GM12878 (cell line): ENCODE data around the gene CCDC197. TPM values are rescaled to one million over a fixed set of nuclear protein-coding genes. Genes with fewer than 3 reads are reported as not detected.
A peak's percentile ranks its signal among the peaks of the same experiment; 100 is the strongest.

ENCODE experiments used
- ASH2L ChIP-seq: fragments of 300-600, 200-600 bp; sonication (generic); IDR thresholded peaks from 2 replicates; pipeline ENCODE4 v1.6.1; 2017; ENCODE audit warnings: low read depth, mild to moderate bottlenecking, borderline replicate concordance
- BACH1 ChIP-seq: fragments of 450-650 bp; IDR thresholded peaks from 2 replicates; pipeline ENCODE4 v1.6.1; 2017; ENCODE audit warnings: mild to moderate bottlenecking, borderline replicate concordance
- BRCA1 ChIP-seq: IDR thresholded peaks from 2 replicates; pipeline ENCODE4 v1.6.1; 2011; ENCODE audit warnings: low read depth, low read length, improper control_type of control experiment
- CHD2 ChIP-seq: IDR thresholded peaks from 2 replicates; pipeline ENCODE4 v1.6.1; 2011; ENCODE audit warnings: low read depth, low read length, improper control_type of control experiment, borderline replicate concordance
- HDGF ChIP-seq: fragments of 450-650 bp; IDR thresholded peaks from 2 replicates; pipeline ENCODE4 v1.6.1; 2016; ENCODE audit warnings: antibody characterized with exemption
- IKZF2 ChIP-seq, 2 experiments: fragments of 450-650 bp; IDR thresholded peaks; 2 replicates each; pipeline ENCODE4 v1.6.1; 2017; ENCODE audit warnings: mild to moderate bottlenecking in 2 of 2, moderate library complexity in 2 of 2
- KLF5 ChIP-seq: fragments of 450-650 bp; IDR thresholded peaks from 2 replicates; pipeline ENCODE4 v1.6.1; 2014; ENCODE audit warnings: mild to moderate bottlenecking; ENCODE audit not compliant: partially characterized antibody
- LARP7 ChIP-seq: fragments of 450-650 bp; IDR thresholded peaks from 2 replicates; pipeline ENCODE4 v1.6.1; 2017; ENCODE audit warnings: mild to moderate bottlenecking
- NFIC ChIP-seq: IDR thresholded peaks from 2 replicates; pipeline ENCODE4 v1.6.1; 2012; ENCODE audit warnings: low read depth, mild to moderate bottlenecking, inconsistent platforms, low read length, moderate library complexity
- NFYB ChIP-seq: IDR thresholded peaks from 2 replicates; pipeline ENCODE4 v1.6.1; 2011; ENCODE audit warnings: low read depth, mild to moderate bottlenecking, low read length, improper control_type of control experiment, moderate library complexity; ENCODE audit not compliant: insufficient read depth
- NR2C1 ChIP-seq: fragments of 450-650 bp; IDR thresholded peaks from 2 replicates; pipeline ENCODE4 v1.6.1; 2017; ENCODE audit warnings: antibody characterized with exemption, mild to moderate bottlenecking, moderate library complexity
- PBX3 ChIP-seq: IDR thresholded peaks from 2 replicates; pipeline ENCODE4 v1.6.1; 2011; ENCODE audit warnings: mild to moderate bottlenecking, low read depth, low read length, moderate library complexity; ENCODE audit not compliant: insufficient replicate concordance
- PML ChIP-seq: IDR thresholded peaks from 2 replicates; pipeline ENCODE4 v1.6.1; 2012; ENCODE audit warnings: low read length, inconsistent platforms
- POLR2AphosphoS2 ChIP-seq: IDR thresholded peaks from 2 replicates; pipeline ENCODE4 v1.6.1; 2011; ENCODE audit warnings: low read depth, mild to moderate bottlenecking, low read length, improper control_type of control experiment, moderate library complexity
- SMAD1 ChIP-seq: fragments of 450-650 bp; IDR thresholded peaks from 2 replicates; pipeline ENCODE4 v1.6.1; 2018; ENCODE audit warnings: mild to moderate bottlenecking, low read depth; ENCODE audit not compliant: partially characterized antibody
- SPI1 ChIP-seq: IDR thresholded peaks from 2 replicates; pipeline ENCODE4 v1.6.1; 2011; ENCODE audit warnings: low read depth, mild to moderate bottlenecking, low read length, moderate library complexity, borderline replicate concordance; ENCODE audit not compliant: insufficient read depth
- SRF ChIP-seq, 2 experiments: IDR thresholded peaks; 2 replicates each; pipeline ENCODE4 v1.6.1; 2011; ENCODE audit warnings: low read depth in 2 of 2, low read length in 2 of 2, mild to moderate bottlenecking in 1 of 2, moderate library complexity in 1 of 2
- TAF1 ChIP-seq: IDR thresholded peaks from 2 replicates; pipeline ENCODE4 v1.6.1; 2011; ENCODE audit warnings: mild to moderate bottlenecking, low read depth, low read length, borderline replicate concordance
- ZBTB33 ChIP-seq: fragments of 450-650 bp; IDR thresholded peaks from 2 replicates; pipeline ENCODE4 v1.6.1; 2017; ENCODE audit warnings: mild to moderate bottlenecking
- ZNF384 ChIP-seq: IDR thresholded peaks from 2 replicates; pipeline ENCODE4 v1.6.1; 2012; ENCODE audit warnings: low read depth, mild to moderate bottlenecking, low read length, improper control_type of control experiment, borderline replicate concordance
- polyA plus RNA-seq, 11 experiments: library from polyadenylated mRNA; depleted of rRNA in 4 of 11; unstranded in 6 of 11; stranded (reverse) in 5 of 11; fragments of >200 nt; fragmentation: Nextera tagmentation in 4 of 11; fragmentation: Illumina TruSeq in 1 of 11; extraction: Ambion mirVana in 4 of 11; extraction: Trizol in 1 of 11; gene quantifications; 1 replicate in 1 of 11; 2 replicates in 10 of 11; pipeline versions ENCODE4 v1.2.1 to v1.2.3, GENCODE V29; 2011 to 2016; ENCODE audit warnings: inconsistent platforms in 2 of 11, missing spikeins in 2 of 11, low read depth in 1 of 11
- total RNA-seq, 4 experiments: library from RNA; depleted of rRNA in 3 of 4; stranded (reverse); fragments of >200 nt in 3 of 4; fragmentation: Illumina TruSeq in 1 of 4; extraction: Trizol in 1 of 4; gene quantifications; 2 replicates each; pipeline versions ENCODE4 v1.2.1 to v1.2.3, GENCODE V29; 2013 to 2021

Gene CCDC197
- total and polyA plus RNA-seq, 10 of the 15 experiments (the other 5 are each of a cell fraction or from before 2014, with no cell fraction given): 0.12 TPM; not detected in 9

GRCh38 chr14:93967637-93968250 is 29.4 kb upstream of the CCDC197 start (continued):
- TF ChIP-seq ASH2L (no peak), KLF5 (peak; percentile 64), BRCA1 (no peak), LARP7 (peak; percentile 32; the same call in 1 of the 2 replicates), PML (no peak), SPI1 (peak; percentile 100), CHD2 (peak; percentile 62; the same call in 1 of the 2 replicates), POLR2AphosphoS2 (no peak), IKZF2 (IDR thresholded peaks at IDR 0.05) (peak; percentile 97), PBX3 (peak; percentile 6), ZNF384 (no peak), NFYB (no peak), TAF1 (peak; percentile 37; the same call in 1 of the 2 replicates), SRF (IDR thresholded peaks at IDR 0.05; ENCODE audit: low read depth in 2 of 2, low read length in 2 of 2) (peak in 1 of 2 experiments; percentile 89; a peak in 2 of 4 replicates), NR2C1 (peak; percentile 78), ZBTB33 (no peak), HDGF (no peak), NFIC (no peak), SMAD1 (peak; percentile 37), BACH1 (peak; percentile 86; the same call in 1 of the 2 replicates)
